Osteocyte (in vitro differentiated cells): ENCODE measurements around the gene SPRR1A. TPM values are rescaled to one million over a fixed set of nuclear protein-coding genes. Genes with fewer than 3 reads are reported as not detected.

Experiments
- DNase-seq: peaks from one replicate; pipeline ENCODE4 v3.0.0; 2021; ENCODE audit warnings: mixed read lengths; ENCODE audit not compliant: unreplicated experiment; ENCODE audit errors: extremely low spot score
- H3K27ac Mint-ChIP-seq: one replicate; pipeline ENCODE4 v1.8.0; 2021; ENCODE audit warnings: mild to moderate bottlenecking, mixed read lengths; ENCODE audit not compliant: unreplicated experiment
- H3K27me3 Mint-ChIP-seq: one replicate; pipeline ENCODE4 v1.8.0; 2021; ENCODE audit warnings: mixed read lengths; ENCODE audit not compliant: unreplicated experiment
- H3K36me3 Mint-ChIP-seq: one replicate; pipeline ENCODE4 v1.8.0; 2021; ENCODE audit warnings: mixed read lengths; ENCODE audit not compliant: unreplicated experiment
- H3K4me1 Mint-ChIP-seq: one replicate; pipeline ENCODE4 v1.8.0; 2021; ENCODE audit warnings: mixed read lengths; ENCODE audit not compliant: unreplicated experiment
- H3K4me3 Mint-ChIP-seq: one replicate; pipeline ENCODE4 v1.8.0; 2021; ENCODE audit warnings: mild to moderate bottlenecking, moderate library complexity, mixed read lengths; ENCODE audit not compliant: unreplicated experiment
- H3K9me3 Mint-ChIP-seq: one replicate; pipeline ENCODE4 v1.8.0; 2021; ENCODE audit warnings: mixed read lengths; ENCODE audit not compliant: unreplicated experiment
- total RNA-seq: library from RNA; stranded (reverse); gene quantifications from 2 replicates; pipeline ENCODE4 v1.2.1, GENCODE V29; 2021
- TF ChIP-seq, protein P1 (sequence below): fragments of 200-600 bp; sonication (generic); IDR thresholded peaks from 2 replicates; pipeline ENCODE4 v1.5.0; 2021; ENCODE audit warnings: antibody characterized with exemption, mild to moderate bottlenecking, moderate library complexity

SPRR1A gene
- total RNA-seq, 1 donor from 2014 or later = not detected

DNA sequence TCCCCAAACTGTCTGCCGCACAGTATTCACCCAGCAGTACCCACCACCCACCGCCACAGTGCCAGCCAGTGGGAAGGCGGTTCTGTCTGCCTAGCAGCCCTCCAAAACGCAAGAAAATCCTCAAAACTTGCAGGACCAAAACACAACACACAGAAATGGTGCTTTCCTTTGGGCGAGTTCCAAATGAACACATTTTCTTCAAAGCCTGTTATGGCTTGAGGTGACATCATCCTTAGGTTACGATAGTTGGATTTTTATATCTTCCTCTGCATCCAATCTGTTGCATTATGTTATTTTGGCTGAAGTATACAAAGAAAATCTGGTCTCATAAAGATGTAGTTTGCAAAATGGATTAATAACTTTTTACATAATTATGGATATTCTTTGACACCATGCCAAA, 9.3 kb downstream of the SPRR1A start:
- no peak for DNase-seq
- TF ChIP-seq, protein P1, sequence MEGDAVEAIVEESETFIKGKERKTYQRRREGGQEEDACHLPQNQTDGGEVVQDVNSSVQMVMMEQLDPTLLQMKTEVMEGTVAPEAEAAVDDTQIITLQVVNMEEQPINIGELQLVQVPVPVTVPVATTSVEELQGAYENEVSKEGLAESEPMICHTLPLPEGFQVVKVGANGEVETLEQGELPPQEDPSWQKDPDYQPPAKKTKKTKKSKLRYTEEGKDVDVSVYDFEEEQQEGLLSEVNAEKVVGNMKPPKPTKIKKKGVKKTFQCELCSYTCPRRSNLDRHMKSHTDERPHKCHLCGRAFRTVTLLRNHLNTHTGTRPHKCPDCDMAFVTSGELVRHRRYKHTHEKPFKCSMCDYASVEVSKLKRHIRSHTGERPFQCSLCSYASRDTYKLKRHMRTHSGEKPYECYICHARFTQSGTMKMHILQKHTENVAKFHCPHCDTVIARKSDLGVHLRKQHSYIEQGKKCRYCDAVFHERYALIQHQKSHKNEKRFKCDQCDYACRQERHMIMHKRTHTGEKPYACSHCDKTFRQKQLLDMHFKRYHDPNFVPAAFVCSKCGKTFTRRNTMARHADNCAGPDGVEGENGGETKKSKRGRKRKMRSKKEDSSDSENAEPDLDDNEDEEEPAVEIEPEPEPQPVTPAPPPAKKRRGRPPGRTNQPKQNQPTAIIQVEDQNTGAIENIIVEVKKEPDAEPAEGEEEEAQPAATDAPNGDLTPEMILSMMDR = no peak
- no peaks in the 10 kb centered on the region for H3K27me3 Mint-ChIP-seq
- no peak overlapping the region for H3K27ac Mint-ChIP-seq
- no peaks in the 10 kb centered on the region for H3K4me1 Mint-ChIP-seq
- peaks cover 8% of the 10 kb centered on the region for H3K9me3 Mint-ChIP-seq
- H3K36me3 Mint-ChIP-seq = no peaks in the 10 kb centered on the region
- no peak overlapping the region for H3K4me3 Mint-ChIP-seq

DNA sequence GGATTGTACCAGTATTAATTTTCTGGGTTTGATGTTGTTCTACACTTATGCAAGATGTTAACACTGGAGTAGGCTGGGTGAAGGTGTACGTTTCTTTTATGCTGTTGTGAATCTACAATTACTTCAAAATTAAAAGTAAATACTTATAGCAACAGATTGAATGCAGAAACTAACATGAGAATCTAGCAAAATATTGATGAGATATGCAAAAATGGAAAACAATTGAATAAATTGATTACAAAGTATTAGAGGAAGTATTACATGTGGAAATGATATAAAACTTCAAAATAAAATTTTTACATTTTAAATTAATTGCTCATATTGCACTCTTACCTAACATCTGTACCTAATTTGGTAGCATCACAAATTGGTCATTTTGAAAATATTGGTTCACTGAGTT, 12.0 kb downstream of the SPRR1A start:
- Mint-ChIP-seq H3K4me3 (no peak overlapping the region), H3K27ac (no peak overlapping the region), H3K9me3 (peaks cover 8% of the 10 kb centered on the region), H3K4me1 (no peaks in the 10 kb centered on the region), H3K36me3 (no peaks in the 10 kb centered on the region), H3K27me3 (no peaks in the 10 kb centered on the region)
- TF ChIP-seq, protein P1 = no peak
- DNase-seq = no peak

DNA sequence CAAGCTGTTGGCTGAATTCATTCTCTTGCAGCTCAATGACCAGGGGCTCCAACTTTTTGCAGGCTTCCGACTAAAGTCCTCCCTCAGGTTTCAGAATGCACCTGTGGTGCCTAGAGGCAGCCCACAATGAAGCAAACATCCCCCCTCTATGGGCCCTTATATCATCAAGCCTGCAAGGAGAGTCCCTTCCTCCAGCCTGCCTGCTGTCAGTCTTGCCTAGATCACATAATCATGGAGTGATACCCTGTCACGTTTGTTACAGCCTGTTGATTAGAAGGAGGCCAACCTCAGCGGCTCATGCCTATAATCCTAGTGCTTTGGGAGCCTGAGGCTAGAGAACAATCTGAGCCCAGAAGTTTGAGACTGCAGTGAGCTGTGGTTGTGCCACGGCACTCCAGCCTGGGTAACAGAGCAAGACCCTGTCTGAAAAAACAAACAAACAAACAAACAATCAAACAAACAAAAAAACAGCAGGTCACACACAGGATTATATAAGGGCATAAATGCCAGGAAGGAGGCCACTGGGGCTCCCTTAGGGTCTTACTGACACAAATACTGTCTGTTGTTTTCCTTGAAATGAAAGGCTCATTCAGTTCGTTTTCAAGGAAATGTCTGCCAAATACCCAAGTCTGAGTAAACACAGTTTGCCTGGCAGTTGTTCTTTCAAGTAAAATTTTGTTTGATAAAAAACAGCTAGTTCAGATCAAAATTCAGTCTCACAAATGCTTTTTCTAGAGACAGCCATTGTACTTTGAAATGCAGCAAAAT, 12.9 kb downstream of the SPRR1A start:
- Mint-ChIP-seq H3K4me3 (no peak overlapping the region), H3K27ac (no peak overlapping the region), H3K4me1 (no peaks in the 10 kb centered on the region), H3K27me3 (no peaks in the 10 kb centered on the region), H3K9me3 (peaks cover 8% of the 10 kb centered on the region), H3K36me3 (no peaks in the 10 kb centered on the region)
- no peak for DNase-seq
- TF ChIP-seq, protein P1 = no peak

DNA sequence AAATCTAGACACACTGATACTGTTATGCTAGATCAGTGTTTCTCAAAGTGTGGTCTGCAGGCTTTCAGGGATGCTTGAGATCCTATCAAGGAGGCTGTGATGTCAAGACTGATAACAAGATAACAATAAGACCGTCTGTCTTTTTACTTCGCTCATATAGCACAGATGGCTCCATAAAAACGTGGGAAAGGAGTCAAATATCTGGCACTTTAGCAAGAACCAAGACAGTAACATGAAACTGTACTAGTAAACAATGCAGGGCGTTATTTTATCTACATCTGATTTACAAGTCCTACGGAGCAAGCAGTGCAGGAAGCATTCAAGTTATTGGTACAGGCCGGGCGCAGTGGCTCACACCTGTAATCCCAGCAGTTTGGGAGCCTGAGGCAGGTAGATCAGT, 14.0 kb downstream of the SPRR1A start:
- H3K4me3 Mint-ChIP-seq = no peak overlapping the region
- no peaks in the 10 kb centered on the region for H3K36me3 Mint-ChIP-seq
- H3K27me3 Mint-ChIP-seq = no peaks in the 10 kb centered on the region
- H3K27ac Mint-ChIP-seq = no peak overlapping the region
- DNase-seq = no peak
- H3K9me3 Mint-ChIP-seq = peaks cover 8% of the 10 kb centered on the region
- H3K4me1 Mint-ChIP-seq = no peaks in the 10 kb centered on the region
- TF ChIP-seq, protein P1 = no peak

DNA sequence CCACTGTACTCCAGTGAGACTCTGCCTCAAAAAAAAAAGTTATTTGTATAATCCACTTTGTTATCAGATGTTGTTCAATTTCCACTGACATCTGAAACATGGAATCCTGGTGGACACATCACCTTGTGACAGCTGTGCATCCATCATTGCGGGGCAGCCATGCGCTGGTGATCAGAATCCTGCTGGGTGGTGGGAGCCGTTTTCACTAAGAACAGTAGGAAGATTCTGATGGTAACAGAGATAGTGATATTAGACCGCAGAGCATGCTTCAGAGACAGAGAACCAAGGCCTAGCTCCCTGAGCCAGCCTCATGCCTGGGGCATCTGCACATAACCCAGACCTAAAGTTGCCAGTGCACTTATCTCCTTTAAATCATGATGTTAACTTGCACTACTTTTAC, 14.6 kb downstream of the SPRR1A start:
- H3K4me3 Mint-ChIP-seq = no peak overlapping the region
- H3K9me3 Mint-ChIP-seq = peaks cover 9% of the 10 kb centered on the region
- TF ChIP-seq, protein P1 = no peak
- DNase-seq = no peak
- no peaks in the 10 kb centered on the region for H3K27me3 Mint-ChIP-seq
- no peaks in the 10 kb centered on the region for H3K36me3 Mint-ChIP-seq
- H3K4me1 Mint-ChIP-seq = no peaks in the 10 kb centered on the region
- no peak overlapping the region for H3K27ac Mint-ChIP-seq
